Measurements from ENCODE around the gene CMTM6. TPM values are rescaled to one million over a fixed set of nuclear protein-coding genes. Genes with fewer than 3 reads are reported as not detected.

Gene CMTM6
- total and polyA plus RNA-seq, 9 of the 15 experiments (the other 6 are each of a cell fraction or from before 2014, with no cell fraction given) = 8.9 to 39.7 (median 19.5) TPM

GRCh38 chr3:32502118-32502945 lies at the start of gene CMTM6 (continued):
- peak; percentile 76 to 78; a peak in 2 of 4 replicates for TF ChIP-seq UBTF (IDR thresholded peaks at IDR 0.05; ENCODE audit: borderline replicate concordance in 1 of 2, low read depth in 2 of 2, low read length in 2 of 2)
- TF ChIP-seq YY1 (IDR thresholded peaks at IDR 0.05; ENCODE audit: borderline replicate concordance in 1 of 3, control insufficient read depth in 1 of 3, extremely low read depth in 1 of 3, insufficient read depth in 3 of 3, insufficient read length in 1 of 3, insufficient replicate concordance in 2 of 3, low read depth in 1 of 3, low read length in 2 of 3) = peak in 1 of 3 experiments; percentile 73

DNA sequence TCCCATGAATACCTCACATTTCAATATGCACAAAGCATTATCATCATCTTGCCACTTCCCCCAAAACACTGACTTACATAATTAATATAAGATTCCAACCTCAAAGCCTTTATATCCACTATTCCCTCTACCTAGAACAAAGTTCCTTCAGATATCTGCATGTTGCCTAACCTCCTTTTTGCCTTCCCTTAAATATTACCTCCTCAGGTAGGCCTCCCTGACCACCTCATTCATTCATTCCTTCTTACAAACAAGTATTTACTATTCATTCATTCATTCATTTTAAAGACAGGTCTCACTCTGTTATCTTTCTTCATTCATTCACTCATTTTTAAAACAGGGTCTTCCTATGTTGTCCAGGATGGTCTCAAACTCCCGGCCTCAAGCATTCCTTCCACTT lies 49.4 kb upstream of the CMTM6 start:
- Histone ChIP-seq H3K4me3 (no peak overlapping the region), H4K20me1 (replicated peaks; ENCODE audit: control insufficient read depth, insufficient read depth, low read length) (peaks cover 9% of the 10 kb centered on the region), H3K4me2 (ENCODE audit: insufficient read depth, low read length) (no peak overlapping the region), H3K79me2 (ENCODE audit: control insufficient read depth, insufficient read depth, low read length) (peaks cover 90% of the 10 kb centered on the region), H2AFZ (ENCODE audit: low read depth, low read length) (no peak overlapping the region), H3K27ac (ENCODE audit: extremely low read depth, low read depth, low read length) (no peak overlapping the region), H3K9me3 (replicated peaks; ENCODE audit: control insufficient read depth, insufficient read depth, low read depth, low read length) (no peaks in the 10 kb centered on the region), H3K36me3 (ENCODE audit: control insufficient read depth, insufficient read depth, low read length) (no peaks in the 10 kb centered on the region), H3K9ac (ENCODE audit: insufficient read depth in 1 of 2, low read depth in 2 of 2, low read length in 2 of 2) (no peak overlapping the region), H3K4me1 (replicated peaks in 1 of 2; ENCODE audit: control insufficient read depth in 2 of 2, insufficient read depth in 2 of 2, low read length in 2 of 2) (no peaks in the 10 kb centered on the region), H3K9me1 (ENCODE audit: control insufficient read depth, insufficient read depth, low read length) (no peaks in the 10 kb centered on the region), H3K27me3 (ENCODE audit: control insufficient read depth in 2 of 2, insufficient read depth in 2 of 2, low read length in 2 of 2) (no peaks in the 10 kb centered on the region)
- in situ Hi-C loops (cut with MboI) (no loop called here), intact Hi-C loops (cut with micrococcal nuclease) (no loop called here)
- BruUV-seq (replicated peaks) = no TSS peak
- CTCF ChIA-PET (ENCODE audit: low intra/inter-chr PET ratio) = no interaction called here
- POLR2A ChIA-PET = interaction anchor here (0.6 to 1.5 kb wide), 4 partner anchors 15 to 449 kb away, joined by 3 to 4 read pairs (median 3); no protein-coding TSS in a partner anchor
- DNase-seq (ENCODE audit: extremely low read depth in 1 of 4, low spot score in 3 of 4) = no peak
- FAIRE-seq = no peak
- TF ChIP-seq DPF2 (IDR thresholded peaks at IDR 0.05) = no peak
- peak; percentile 75 for TF ChIP-seq ZNF24 (IDR thresholded peaks at IDR 0.05)
- WGBS (ENCODE audit: insufficient coverage, low coverage, missing lambda C conversion rate) = 85% methylated on average over 1 of the region's 1 CpG
- no peak for ATAC-seq

Data from K562 (cell line).